Ascending aorta (tissue), 2 donors: ENCODE results near the gene PAK3. TPM values are rescaled to one million over a fixed set of nuclear protein-coding genes. Genes with fewer than 3 reads are reported as not detected.

ENCODE experiments used
- DNase-seq, 2 donors: peaks; one replicate each; pipeline ENCODE4 v3.0.0-alpha.2; 2019; ENCODE audit warnings: low spot score in 2 of 2
- H3K27ac ChIP-seq, 2 donors: fragments of 200-600 bp; sonication (generic); one replicate each; pipeline ENCODE4 v1.5.1; 2016 to 2017; ENCODE audit warnings: mild to moderate bottlenecking in 1 of 2
- H3K27me3 ChIP-seq: fragments of 200-600 bp; sonication (generic); one replicate; pipeline ENCODE4 v1.5.1; 2017
- H3K36me3 ChIP-seq, 2 donors: fragments of 200-600 bp; sonication (generic); one replicate each; pipeline ENCODE4 v1.5.1; 2016
- H3K4me1 ChIP-seq, 2 donors: fragments of 200-600 bp; sonication (generic); one replicate each; pipeline ENCODE4 v1.5.1; 2016 to 2017; ENCODE audit warnings: mild to moderate bottlenecking in 1 of 2
- H3K4me3 ChIP-seq, 2 donors: fragments of 200-600 bp; sonication (generic); one replicate each; pipeline ENCODE4 v1.5.1; 2016 to 2017; ENCODE audit warnings: mild to moderate bottlenecking in 1 of 2
- H3K9me3 ChIP-seq, 2 donors: fragments of 200-600 bp; sonication (generic); one replicate each; pipeline ENCODE4 v1.5.1; 2016
- intact Hi-C: fragments of 100-400 bp; cut with DNase I; formaldehyde crosslinking; loops from one replicate; pipeline ENCODE4 v1.15.1; 2023
- total RNA-seq: library from RNA; depleted of rRNA; stranded (reverse); fragments of >200 nt; gene quantifications from one replicate; pipeline ENCODE4 v1.1.0, GENCODE V29; 2016
- TF ChIP-seq, protein P1 (sequence below), 3 experiments: fragments of 200-600 bp in 2 of 3; fragments of 450-650 bp in 1 of 3; sonication (generic) in 2 of 3; IDR thresholded peaks; one replicate each; pipeline ENCODE4 v1.5.1; 2016 to 2019; ENCODE audit warnings: antibody characterized with exemption in 3 of 3, mild to moderate bottlenecking in 1 of 3, moderate library complexity in 1 of 3

The PAK3 gene
- total RNA-seq, 1 donor from 2014 or later: 0.64 TPM

DNA sequence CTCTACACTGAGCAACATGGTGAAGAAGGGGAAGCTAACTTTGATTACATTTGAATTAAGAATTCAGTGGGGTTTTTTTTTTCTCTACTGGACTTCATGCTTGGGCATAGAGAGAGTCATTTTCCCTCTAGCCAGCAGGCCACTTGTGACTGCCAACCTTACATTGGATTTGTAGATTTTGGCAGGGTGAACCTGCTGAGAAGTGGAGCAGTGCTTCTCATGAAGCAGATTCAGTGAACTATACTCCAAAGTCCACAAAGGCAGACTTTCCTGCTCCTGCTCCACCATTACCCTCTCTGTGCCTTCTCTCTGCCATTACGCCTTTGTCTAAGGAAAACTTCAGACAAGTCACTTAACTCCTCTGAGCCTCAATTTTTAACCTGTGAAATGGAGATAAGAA is 69.9 kb downstream of the PAK3 start:
- no peaks in the 10 kb centered on the region for H3K27me3 ChIP-seq
- H3K9me3 ChIP-seq: no peaks in the 10 kb centered on the region
- TF ChIP-seq, protein P1, sequence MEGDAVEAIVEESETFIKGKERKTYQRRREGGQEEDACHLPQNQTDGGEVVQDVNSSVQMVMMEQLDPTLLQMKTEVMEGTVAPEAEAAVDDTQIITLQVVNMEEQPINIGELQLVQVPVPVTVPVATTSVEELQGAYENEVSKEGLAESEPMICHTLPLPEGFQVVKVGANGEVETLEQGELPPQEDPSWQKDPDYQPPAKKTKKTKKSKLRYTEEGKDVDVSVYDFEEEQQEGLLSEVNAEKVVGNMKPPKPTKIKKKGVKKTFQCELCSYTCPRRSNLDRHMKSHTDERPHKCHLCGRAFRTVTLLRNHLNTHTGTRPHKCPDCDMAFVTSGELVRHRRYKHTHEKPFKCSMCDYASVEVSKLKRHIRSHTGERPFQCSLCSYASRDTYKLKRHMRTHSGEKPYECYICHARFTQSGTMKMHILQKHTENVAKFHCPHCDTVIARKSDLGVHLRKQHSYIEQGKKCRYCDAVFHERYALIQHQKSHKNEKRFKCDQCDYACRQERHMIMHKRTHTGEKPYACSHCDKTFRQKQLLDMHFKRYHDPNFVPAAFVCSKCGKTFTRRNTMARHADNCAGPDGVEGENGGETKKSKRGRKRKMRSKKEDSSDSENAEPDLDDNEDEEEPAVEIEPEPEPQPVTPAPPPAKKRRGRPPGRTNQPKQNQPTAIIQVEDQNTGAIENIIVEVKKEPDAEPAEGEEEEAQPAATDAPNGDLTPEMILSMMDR (IDR thresholded peaks at IDR 0.05): peak in 1 of 3 experiments; percentile 5
- H3K4me1 ChIP-seq: no peaks in the 10 kb centered on the region
- H3K4me3 ChIP-seq: no peak overlapping the region
- H3K27ac ChIP-seq: peak overlapping the region in 1 of 2 donors; percentile 1
- H3K36me3 ChIP-seq: no peaks in the 10 kb centered on the region
- intact Hi-C loops: loop anchor here (10.0 kb wide), 2 partner anchors 79 to 279 kb away; no protein-coding TSS in a partner anchor
- no peak for DNase-seq

DNA sequence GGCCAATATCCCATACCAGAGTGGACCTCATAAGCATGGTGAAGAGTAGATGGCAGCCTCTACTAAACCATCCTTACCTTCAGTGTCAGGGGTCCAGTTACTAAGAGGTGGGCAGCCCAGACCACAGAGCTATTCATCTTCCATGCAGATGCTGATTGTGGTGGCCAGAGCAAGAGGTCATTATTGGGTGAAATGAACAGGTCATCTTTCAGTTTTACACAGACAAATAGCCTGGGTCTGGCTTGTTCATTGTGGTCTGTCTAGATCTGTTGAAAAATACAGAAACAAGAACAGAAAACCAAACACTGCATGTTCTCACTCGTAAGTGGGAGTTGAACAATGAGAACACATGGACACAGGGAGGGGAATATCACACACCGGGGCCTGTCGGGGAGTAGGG is 71.3 kb downstream of the PAK3 start:
- no peak for DNase-seq
- Histone ChIP-seq H3K36me3 (no peaks in the 10 kb centered on the region), H3K4me3 (no peak overlapping the region), H3K27me3 (no peaks in the 10 kb centered on the region), H3K4me1 (no peaks in the 10 kb centered on the region), H3K9me3 (no peaks in the 10 kb centered on the region), H3K27ac (no peak overlapping the region)
- intact Hi-C loops: loop anchor here (10.0 kb wide), 2 partner anchors 77 to 277 kb away; no protein-coding TSS in a partner anchor
- TF ChIP-seq, protein P1 (IDR thresholded peaks at IDR 0.05): no peak

DNA sequence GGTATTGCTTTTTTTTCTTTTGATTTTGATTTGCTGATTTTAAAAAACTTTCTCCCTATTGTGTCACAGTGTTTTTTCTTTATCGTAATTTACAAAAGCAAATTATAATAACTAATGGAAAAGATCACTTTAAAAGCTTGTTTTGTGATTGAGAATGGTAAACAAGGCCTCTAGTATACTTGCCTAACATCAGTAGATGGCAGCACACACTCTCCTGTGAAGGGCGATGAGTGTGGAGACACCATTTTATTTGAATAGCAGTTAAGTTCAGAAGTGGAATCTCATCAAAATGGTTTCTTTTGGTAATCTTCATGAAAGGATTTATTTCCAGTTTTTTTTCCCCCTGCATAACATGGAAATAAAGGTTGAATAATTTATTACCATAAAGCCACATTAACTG is 72.3 kb downstream of the PAK3 start:
- Histone ChIP-seq H3K27me3 (no peaks in the 10 kb centered on the region), H3K36me3 (no peaks in the 10 kb centered on the region), H3K9me3 (no peaks in the 10 kb centered on the region), H3K27ac (no peak overlapping the region), H3K4me1 (no peaks in the 10 kb centered on the region), H3K4me3 (no peak overlapping the region)
- DNase-seq: no peak
- intact Hi-C loops: loop anchor here (10.0 kb wide), 2 partner anchors 76 to 276 kb away; no protein-coding TSS in a partner anchor
- TF ChIP-seq, protein P1 (IDR thresholded peaks at IDR 0.05): peak in 1 of 3 experiments; percentile 10

DNA sequence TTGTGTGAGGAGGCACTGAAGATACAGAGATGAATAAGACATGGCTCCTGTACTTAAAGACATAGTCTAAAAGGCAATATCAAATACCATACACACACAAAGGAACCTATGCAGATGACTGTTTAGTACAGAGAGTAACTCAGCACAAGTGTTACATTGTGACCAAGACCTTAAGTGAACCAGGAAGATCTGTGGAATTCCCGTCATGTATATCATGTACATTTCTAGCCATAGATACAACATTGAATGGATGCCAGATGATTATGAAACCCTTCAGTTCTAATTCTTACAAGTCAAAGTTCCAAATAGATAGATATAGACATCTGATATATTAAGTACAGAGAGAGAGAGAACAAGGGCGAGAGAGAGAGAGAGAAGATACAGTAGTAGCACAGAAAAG is 73.2 kb downstream of the PAK3 start:
- Histone ChIP-seq H3K27ac (no peak overlapping the region), H3K36me3 (no peaks in the 10 kb centered on the region), H3K4me3 (no peak overlapping the region), H3K9me3 (no peaks in the 10 kb centered on the region), H3K27me3 (no peaks in the 10 kb centered on the region), H3K4me1 (no peaks in the 10 kb centered on the region)
- DNase-seq: no peak
- TF ChIP-seq, protein P1 (IDR thresholded peaks at IDR 0.05): no peak
- intact Hi-C loops: loop anchor here (10.0 kb wide), 2 partner anchors 76 to 276 kb away; no protein-coding TSS in a partner anchor

- H3K27me3 ChIP-seq: no peaks in the 10 kb centered on the region
- no peak overlapping the region for H3K4me3 ChIP-seq
- intact Hi-C loops: no loop called here
- no peaks in the 10 kb centered on the region for H3K9me3 ChIP-seq
- no peaks in the 10 kb centered on the region for H3K36me3 ChIP-seq
- TF ChIP-seq, protein P1 (IDR thresholded peaks at IDR 0.05): no peak
- DNase-seq: no peak
- H3K4me1 ChIP-seq: no peaks in the 10 kb centered on the region
- H3K27ac ChIP-seq: no peak overlapping the region
Measured at GRCh38 chrX:111170017-111170416, 74.0 kb downstream of the PAK3 start.

GRCh38 chrX:111180750-111181240 is 84.8 kb downstream of the PAK3 start:
- Histone ChIP-seq H3K27ac (no peak overlapping the region), H3K36me3 (no peaks in the 10 kb centered on the region), H3K4me3 (no peak overlapping the region), H3K4me1 (no peaks in the 10 kb centered on the region), H3K9me3 (no peaks in the 10 kb centered on the region), H3K27me3 (no peaks in the 10 kb centered on the region)
- intact Hi-C loops: no loop called here
- DNase-seq: no peak
- TF ChIP-seq, protein P1 (IDR thresholded peaks at IDR 0.05): no peak
